OCI-LY7 (cell line): ENCODE data around the gene ENO2. TPM values are rescaled to one million over a fixed set of nuclear protein-coding genes. Genes with fewer than 3 reads are reported as not detected.
"Not testable (repeated sequence)": the region's sequence is repeated elsewhere in the genome, so short reads cannot be mapped to it uniquely, and the experiment has no call there.

Experiments used
- BruUV-seq: library from RNA; stranded (reverse); fragments of 400-500 nt; replicated peaks from 2 replicates; lab custom pipeline; 2021; lab: Mats Ljungman, UMichigan
- CTCF ChIA-PET: fragments of 300-600 bp; sonication (Branson Sonifier 250); formaldehyde crosslinking; loops from one replicate; lab custom pipeline; 2022; ENCODE audit warnings: antibody characterized with exemption; ENCODE audit not compliant: unreplicated experiment; lab: Charles Lee
- POLR2A ChIA-PET: fragments of 300-600 bp; sonication (Branson Sonifier 250); formaldehyde crosslinking; loops from one replicate; lab custom pipeline; 2022; ENCODE audit warnings: antibody characterized with exemption; lab: Charles Lee
- DNase-seq: peaks from one replicate; pipeline ENCODE4 v3.0.0-alpha.2; 2015; ENCODE audit warnings: low spot score
- H2AFZ ChIP-seq: fragments of 200-600 bp; sonication (generic), shearing (Covaris generic); 2 replicates; pipeline ENCODE4 v1.6.1; 2014; ENCODE audit warnings: mild to moderate bottlenecking, antibody characterized with exemption, low read length, moderate library complexity
- H3K27ac ChIP-seq: fragments of 200-600 bp; sonication (generic); 2 replicates; pipeline ENCODE4 v1.5.1; 2014; ENCODE audit warnings: mixed run types, low read depth, mild to moderate bottlenecking, moderate library complexity, low read length, inconsistent platforms; ENCODE audit not compliant: poor library complexity, severe bottlenecking
- H3K36me3 ChIP-seq: fragments of 200-600 bp; sonication (generic); 2 replicates; pipeline ENCODE4 v1.6.1; 2014; ENCODE audit warnings: mild to moderate bottlenecking, antibody characterized with exemption, low read length, moderate library complexity, mixed read lengths; ENCODE audit not compliant: insufficient read depth
- H3K4me1 ChIP-seq: fragments of 200-600 bp; sonication (generic); 2 replicates; pipeline ENCODE4 v1.5.1; 2014; ENCODE audit warnings: mild to moderate bottlenecking, low read length; ENCODE audit not compliant: insufficient read depth, poor library complexity, severe bottlenecking
- H3K4me2 ChIP-seq: fragments of 200-600 bp; sonication (generic); 2 replicates; pipeline ENCODE4 v1.6.1; 2014; ENCODE audit warnings: mild to moderate bottlenecking, low read length
- H3K4me3 ChIP-seq: fragments of 200-600 bp; sonication (generic); 2 replicates; pipeline ENCODE4 v1.5.1; 2014; ENCODE audit warnings: mild to moderate bottlenecking, low read depth, low read length; ENCODE audit not compliant: poor library complexity, severe bottlenecking
- H3K79me2 ChIP-seq: fragments of 200-600 bp; sonication (generic); 2 replicates; pipeline ENCODE4 v1.6.1; 2016; ENCODE audit warnings: low read depth, mild to moderate bottlenecking, low read length, moderate library complexity, mixed read lengths; ENCODE audit not compliant: insufficient read depth
- H3K9me2 ChIP-seq: fragments of 200-600 bp; sonication (generic); 2 replicates; pipeline ENCODE4 v1.6.1; 2016; ENCODE audit warnings: mild to moderate bottlenecking, low read length, mixed read lengths; ENCODE audit not compliant: insufficient read depth
- H3K9me3 ChIP-seq: fragments of 200-600 bp; sonication (generic); 2 replicates; pipeline ENCODE4 v1.6.1; 2014; ENCODE audit warnings: mild to moderate bottlenecking, mixed run types, low read length, mixed read lengths
- H4K20me1 ChIP-seq: fragments of 200-600 bp; sonication (generic); 2 replicates; pipeline ENCODE4 v1.6.1; 2014; ENCODE audit warnings: mild to moderate bottlenecking, antibody characterized with exemption, low read length, moderate library complexity, mixed read lengths; ENCODE audit not compliant: insufficient read depth
- EZH2phosphoT487 ChIP-seq: fragments of 200-600 bp; sonication (generic); IDR thresholded peaks from 2 replicates; pipeline ENCODE4 v1.6.1; 2018; ENCODE audit warnings: low read depth, borderline replicate concordance, mild to moderate bottlenecking, mixed run types, antibody characterized with exemption, low read length, moderate library complexity, mixed read lengths
- intact Hi-C: fragments of 100-400 bp; cut with micrococcal nuclease; formaldehyde crosslinking; loops from one replicate; pipeline ENCODE4 v1.10.0; 2022; ENCODE audit not compliant: unreplicated experiment
- total RNA-seq, 2 experiments: library from RNA; depleted of rRNA in 1 of 2; stranded (reverse); fragments of >200 nt in 1 of 2; shearing (Covaris generic) in 1 of 2; gene quantifications; 2 replicates each; pipeline ENCODE4 v1.2.3, GENCODE V29; 2014 to 2022
- TF ChIP-seq, protein P1 (sequence below): fragments of 200-600 bp; sonication (generic); conservative IDR thresholded peaks from 2 replicates; pipeline ENCODE4 v1.5.1; 2014; ENCODE audit warnings: mild to moderate bottlenecking, antibody characterized with exemption, low read length, moderate library complexity, mixed read lengths

The ENO2 gene
- total RNA-seq, 2 experiments from 2014 or later, result 24.9 to 89.5 TPM

DNA sequence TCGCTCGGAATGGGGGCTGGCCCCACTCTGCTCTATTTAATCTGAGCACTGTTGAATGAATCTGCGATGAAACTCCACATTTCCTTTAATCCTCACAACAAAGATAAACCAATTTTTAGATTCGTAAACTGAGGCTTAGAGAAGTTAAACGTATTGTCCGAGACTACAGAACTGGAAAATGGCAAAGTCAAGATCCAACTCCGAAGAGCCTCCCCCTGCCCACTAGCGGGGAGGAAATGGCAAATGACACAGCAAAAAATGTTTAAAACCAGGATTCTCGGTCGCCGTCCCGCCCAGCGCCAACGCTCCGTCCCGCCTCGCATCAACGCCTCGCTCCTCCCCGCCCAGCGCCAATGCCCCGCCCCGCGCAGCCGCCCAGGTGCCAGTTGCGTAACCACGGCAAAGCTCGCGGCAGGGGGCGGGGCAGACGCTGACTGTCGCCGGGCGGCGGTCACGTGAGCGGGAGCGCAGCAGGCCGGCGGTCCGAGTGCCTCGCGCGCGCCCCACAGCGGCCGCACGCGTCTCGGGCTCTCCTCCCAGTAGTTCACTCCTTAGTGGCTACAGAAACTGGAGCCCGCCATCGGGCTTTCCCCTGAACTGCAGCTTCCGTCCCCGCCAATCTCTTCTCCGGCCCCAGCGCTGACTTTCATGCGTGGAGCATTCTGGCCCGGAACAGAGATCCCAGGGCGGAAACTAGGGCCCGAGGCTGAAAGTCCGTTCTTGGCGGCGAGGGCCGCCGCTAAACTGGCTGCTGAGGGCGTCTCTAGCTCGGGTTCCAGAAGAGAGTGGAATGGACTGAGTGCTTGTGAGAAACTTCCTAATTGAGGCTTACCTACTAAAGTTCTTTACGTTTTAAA lies 23.4 kb upstream of the ENO2 start:
- intact Hi-C loops, result loop anchor here (1.0 to 2.0 kb wide), 5 partner anchors 18 to 46 kb away; partner anchors contain the start of genes CDCA3, ENO2 and SPSB2
- CTCF ChIA-PET, result interaction anchor here (0.6 to 2.0 kb wide), 8 partner anchors 10 to 51 kb away, joined by 3 to 17 read pairs (median 4); partner anchors contain the start of genes SPSB2 and TPI1

DNA sequence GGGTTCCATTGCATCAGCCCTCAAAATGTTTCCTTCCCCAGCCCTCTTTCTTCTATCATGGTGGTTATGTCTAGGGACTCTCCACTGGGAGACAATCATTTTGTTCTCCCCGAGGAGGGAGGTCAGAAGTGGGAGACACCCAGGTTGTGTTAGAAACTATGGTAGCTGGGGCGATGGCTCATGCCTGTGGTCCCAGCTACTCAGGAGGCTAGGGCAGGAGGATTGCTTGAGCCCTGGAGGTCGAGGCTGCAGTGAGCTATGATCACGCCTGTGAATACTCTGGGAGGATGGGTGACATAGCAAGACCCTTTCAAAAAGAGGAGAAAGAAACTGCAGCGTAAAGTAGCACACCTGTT lies 22.8 kb upstream of the ENO2 start:
- Histone ChIP-seq H3K27ac (peak overlapping the region; percentile 80), H3K9me2 (no peaks in the 10 kb centered on the region), H3K9me3 (no peaks in the 10 kb centered on the region), H3K4me1 (peaks cover 28% of the 10 kb centered on the region), H3K79me2 (no peaks in the 10 kb centered on the region), H2AFZ (peak overlapping the region; percentile 78; the same call in 1 of the 2 replicates), H4K20me1 (no peaks in the 10 kb centered on the region), H3K36me3 (no peaks in the 10 kb centered on the region), H3K4me2 (peak overlapping the region; percentile 72), H3K4me3 (peak overlapping the region; percentile 66)
- ChIA-PET POLR2A (interaction anchor here (0.6 to 2.5 kb wide), 12 partner anchors 9 to 54 kb away, joined by 3 to 17 read pairs (median 4); partner anchors contain the start of genes C12orf57, CDCA3, LRRC23 and RNU7-1), CTCF (interaction anchor here (0.6 to 2.0 kb wide), 8 partner anchors 10 to 52 kb away, joined by 3 to 17 read pairs (median 4); partner anchors contain the start of genes SPSB2 and TPI1)
- BruUV-seq, result TSS peak; percentile 75
- intact Hi-C loops, result loop anchor here (1.0 to 2.0 kb wide), 5 partner anchors 18 to 45 kb away; partner anchors contain the start of genes CDCA3, ENO2 and SPSB2
- TF ChIP-seq, protein P1, sequence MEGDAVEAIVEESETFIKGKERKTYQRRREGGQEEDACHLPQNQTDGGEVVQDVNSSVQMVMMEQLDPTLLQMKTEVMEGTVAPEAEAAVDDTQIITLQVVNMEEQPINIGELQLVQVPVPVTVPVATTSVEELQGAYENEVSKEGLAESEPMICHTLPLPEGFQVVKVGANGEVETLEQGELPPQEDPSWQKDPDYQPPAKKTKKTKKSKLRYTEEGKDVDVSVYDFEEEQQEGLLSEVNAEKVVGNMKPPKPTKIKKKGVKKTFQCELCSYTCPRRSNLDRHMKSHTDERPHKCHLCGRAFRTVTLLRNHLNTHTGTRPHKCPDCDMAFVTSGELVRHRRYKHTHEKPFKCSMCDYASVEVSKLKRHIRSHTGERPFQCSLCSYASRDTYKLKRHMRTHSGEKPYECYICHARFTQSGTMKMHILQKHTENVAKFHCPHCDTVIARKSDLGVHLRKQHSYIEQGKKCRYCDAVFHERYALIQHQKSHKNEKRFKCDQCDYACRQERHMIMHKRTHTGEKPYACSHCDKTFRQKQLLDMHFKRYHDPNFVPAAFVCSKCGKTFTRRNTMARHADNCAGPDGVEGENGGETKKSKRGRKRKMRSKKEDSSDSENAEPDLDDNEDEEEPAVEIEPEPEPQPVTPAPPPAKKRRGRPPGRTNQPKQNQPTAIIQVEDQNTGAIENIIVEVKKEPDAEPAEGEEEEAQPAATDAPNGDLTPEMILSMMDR, result no peak
- TF ChIP-seq EZH2phosphoT487, result no peak
- no peak for DNase-seq

More for the DNA sequence above, 23.4 kb upstream of the ENO2 start:
- no peaks in the 10 kb centered on the region for H3K9me3 ChIP-seq
- H3K4me1 ChIP-seq, result peaks cover 28% of the 10 kb centered on the region
- H3K9me2 ChIP-seq, result no peaks in the 10 kb centered on the region
- peak overlapping the region; percentile 78; the same call in 1 of the 2 replicates for H2AFZ ChIP-seq
- no TSS peak for BruUV-seq
- POLR2A ChIA-PET, result interaction anchor here (0.6 to 2.5 kb wide), 12 partner anchors 8 to 55 kb away, joined by 3 to 17 read pairs (median 4); partner anchors contain the start of genes C12orf57, CDCA3, LRRC23 and RNU7-1
- DNase-seq, result peak; percentile 98
- no peak for TF ChIP-seq EZH2phosphoT487
- TF ChIP-seq, protein P1, result peak; percentile 82
- peak overlapping the region; percentile 66 for H3K4me3 ChIP-seq
- peak overlapping the region; percentile 81 for H3K27ac ChIP-seq
- H3K79me2 ChIP-seq, result no peaks in the 10 kb centered on the region
- no peaks in the 10 kb centered on the region for H3K36me3 ChIP-seq
- peak overlapping the region; percentile 72 for H3K4me2 ChIP-seq
- H4K20me1 ChIP-seq, result no peaks in the 10 kb centered on the region

DNA sequence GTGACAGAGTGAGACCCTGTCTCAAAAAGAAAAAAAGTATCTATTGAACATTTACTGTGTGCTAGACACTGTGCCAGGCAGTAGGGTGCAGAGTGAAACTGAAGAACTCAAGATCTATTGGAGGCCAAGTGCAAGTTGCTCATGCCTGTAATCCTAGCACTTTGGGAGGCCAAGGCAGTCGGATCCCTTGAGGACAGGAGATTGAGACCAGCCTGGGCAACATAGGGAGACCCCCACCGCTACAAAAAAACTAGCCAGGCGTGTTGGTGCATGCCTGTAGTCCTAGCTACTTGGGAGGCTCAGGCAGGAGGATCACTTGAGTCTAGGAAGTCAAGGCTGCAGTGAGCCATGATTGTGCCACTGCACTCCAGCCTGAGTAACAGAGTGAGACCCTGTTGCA lies 21.7 kb upstream of the ENO2 start:
- H3K9me3 ChIP-seq, H3K79me2 ChIP-seq, H4K20me1 ChIP-seq, H2AFZ ChIP-seq, DNase-seq, H3K4me2 ChIP-seq, intact Hi-C loops, H3K4me3 ChIP-seq, H3K36me3 ChIP-seq, BruUV-seq, H3K27ac ChIP-seq, H3K9me2 ChIP-seq: not testable (repeated sequence)
- peaks cover 19% of the 10 kb centered on the region for H3K4me1 ChIP-seq
- POLR2A ChIA-PET, result interaction anchor here (1.0 to 2.5 kb wide), 5 partner anchors 12 to 53 kb away, joined by 3 to 17 read pairs (median 8); partner anchors contain the start of genes LRRC23, SPSB2 and USP5
- CTCF ChIA-PET, result interaction anchor here (2.0 kb wide), 1 partner anchor 20 kb away, joined by 17 read pairs; the partner anchor contains the start of gene SPSB2
